CD4-positive, alpha-beta T cell treated with Interleukin-10 for 1 hour (primary cell): ENCODE results near the gene ZNF138.

Source experiments
- DNase-seq: peaks from one replicate; pipeline ENCODE4 v3.0.0-alpha.2; 2020

Gene ZNF138

GRCh38 chr7:64876792-64877713, 82.8 kb downstream of the ZNF138 start:
- peak; percentile 74 for DNase-seq

- peak; percentile 16 for DNase-seq
These were observed 83.7 kb downstream of the ZNF138 start for GRCh38 chr7:64877714-64878610.

- DNase-seq, result no peak
These were observed 84.5 kb downstream of the ZNF138 start for GRCh38 chr7:64878684-64879083.

- no peak for DNase-seq
These were observed 85.0 kb downstream of the ZNF138 start for GRCh38 chr7:64879086-64879730.

- no peak for DNase-seq
These were observed 85.6 kb downstream of the ZNF138 start for GRCh38 chr7:64879800-64880199.

- DNase-seq, result no peak
These were observed 86.4 kb downstream of the ZNF138 start for GRCh38 chr7:64880322-64881297.

- no peak for DNase-seq
These were observed 87.4 kb downstream of the ZNF138 start for GRCh38 chr7:64881461-64882287.

GRCh38 chr7:64882341-64883112, 88.3 kb downstream of the ZNF138 start:
- peak; percentile 23 for DNase-seq
